ENCODE measurements around the gene SNTB2. TPM values are rescaled to one million over a fixed set of nuclear protein-coding genes. Genes with fewer than 3 reads are reported as not detected.

The SNTB2 gene
- total and polyA plus RNA-seq, 2 of the 8 experiments (the other 6 are each of a cell fraction or from before 2014, with no cell fraction given), result 6.0 to 16.1 TPM

DNA sequence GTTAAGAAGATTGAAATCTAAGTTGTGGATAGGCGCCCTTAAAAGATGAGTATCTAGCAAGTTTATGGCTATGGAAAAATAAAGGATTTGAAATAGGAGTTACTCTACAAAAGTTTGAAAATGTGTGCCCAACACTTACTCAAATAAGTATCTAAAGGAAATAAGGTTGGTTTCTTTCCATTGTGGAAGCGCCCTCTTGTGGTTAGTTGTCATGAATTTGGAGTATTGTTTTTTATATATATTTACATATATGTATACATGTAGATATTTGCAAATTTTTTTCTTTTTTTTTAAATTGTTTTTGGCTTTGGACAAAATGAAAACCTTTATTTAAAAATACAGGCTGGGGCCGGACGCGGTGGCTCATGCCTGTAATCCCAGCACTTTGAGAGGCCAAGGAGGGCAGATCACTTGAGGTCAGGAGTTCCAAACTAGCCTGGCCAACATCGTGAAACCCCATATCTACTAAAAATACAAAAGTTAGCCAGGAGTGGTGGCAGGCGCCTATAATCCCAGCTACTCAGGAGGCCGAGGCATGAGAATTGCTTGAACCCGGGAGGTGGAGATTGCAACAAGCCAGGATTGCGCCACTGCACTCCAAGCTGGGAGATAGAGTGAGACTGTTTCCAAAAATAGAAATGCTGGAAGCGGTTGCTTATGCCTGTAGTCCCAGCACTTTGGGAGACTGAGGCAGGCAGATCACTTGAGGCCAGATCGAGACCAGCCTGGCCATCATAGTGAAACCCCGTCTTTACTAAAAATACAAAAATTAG is 100.2 kb downstream of the SNTB2 start:
- no peak for TF ChIP-seq CBX8 (IDR thresholded peaks at IDR 0.05; ENCODE audit: borderline replicate concordance, low read depth, low read length)
- no peak for TF ChIP-seq SIN3A (conservative IDR thresholded peaks at IDR 0.05 in 1 of 2, IDR thresholded peaks at IDR 0.05 in 1 of 2; ENCODE audit: low read depth in 1 of 2, low read length in 2 of 2)
- TF ChIP-seq TBP (IDR thresholded peaks at IDR 0.05; ENCODE audit: low read depth, low read length), result no peak
- TF ChIP-seq NRF1 (IDR thresholded peaks at IDR 0.05; ENCODE audit: low read depth, low read length), result no peak
- TF ChIP-seq SP4 (IDR thresholded peaks at IDR 0.05; ENCODE audit: low read length), result no peak
- TF ChIP-seq, protein P1, sequence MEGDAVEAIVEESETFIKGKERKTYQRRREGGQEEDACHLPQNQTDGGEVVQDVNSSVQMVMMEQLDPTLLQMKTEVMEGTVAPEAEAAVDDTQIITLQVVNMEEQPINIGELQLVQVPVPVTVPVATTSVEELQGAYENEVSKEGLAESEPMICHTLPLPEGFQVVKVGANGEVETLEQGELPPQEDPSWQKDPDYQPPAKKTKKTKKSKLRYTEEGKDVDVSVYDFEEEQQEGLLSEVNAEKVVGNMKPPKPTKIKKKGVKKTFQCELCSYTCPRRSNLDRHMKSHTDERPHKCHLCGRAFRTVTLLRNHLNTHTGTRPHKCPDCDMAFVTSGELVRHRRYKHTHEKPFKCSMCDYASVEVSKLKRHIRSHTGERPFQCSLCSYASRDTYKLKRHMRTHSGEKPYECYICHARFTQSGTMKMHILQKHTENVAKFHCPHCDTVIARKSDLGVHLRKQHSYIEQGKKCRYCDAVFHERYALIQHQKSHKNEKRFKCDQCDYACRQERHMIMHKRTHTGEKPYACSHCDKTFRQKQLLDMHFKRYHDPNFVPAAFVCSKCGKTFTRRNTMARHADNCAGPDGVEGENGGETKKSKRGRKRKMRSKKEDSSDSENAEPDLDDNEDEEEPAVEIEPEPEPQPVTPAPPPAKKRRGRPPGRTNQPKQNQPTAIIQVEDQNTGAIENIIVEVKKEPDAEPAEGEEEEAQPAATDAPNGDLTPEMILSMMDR (IDR thresholded peaks at IDR 0.05; ENCODE audit: control extremely low read depth in 1 of 3, insufficient read depth in 1 of 3, low read depth in 1 of 3, low read length in 3 of 3), result peak in 2 of 3 experiments; percentile 10 to 25; a peak in 2 of 4 replicates
- TF ChIP-seq POU5F1 (IDR thresholded peaks at IDR 0.05; ENCODE audit: low read depth, low read length), result no peak
- no peak for TF ChIP-seq SP1 (IDR thresholded peaks at IDR 0.05; ENCODE audit: low read depth, low read length)
- H3K18ac ChIP-seq (ENCODE audit: extremely low read depth, low read length), result no peak overlapping the region
- no peaks in the 10 kb centered on the region for H3K79me2 ChIP-seq (ENCODE audit: control insufficient read depth in 1 of 2, insufficient read depth in 2 of 2, low read length in 2 of 2)
- no peak overlapping the region for H2BK5ac ChIP-seq (ENCODE audit: low read depth, low read length)
- H3K56ac ChIP-seq (replicated peaks; ENCODE audit: insufficient read length, low read depth, low read length), result no peak overlapping the region
- no peak overlapping the region for H4K8ac ChIP-seq (ENCODE audit: extremely low read depth, insufficient read depth, low read length)
- no peak overlapping the region for H2BK12ac ChIP-seq (ENCODE audit: low read depth, low read length)
- H3K36me3 ChIP-seq (ENCODE audit: control insufficient read depth in 2 of 4, insufficient read depth in 4 of 4, low read length in 3 of 4), result peaks cover 0 to 3% (median 1%) of the 10 kb centered on the region in 4 experiments; a peak in 2 of 8 replicates
- 82% methylated on average over 13 of the region's 13 CpGs; no CpG with 5 or more reads in 1 of the 2 experiments for WGBS, 2 experiments (ENCODE audit: extremely low coverage in 1 of 2, insufficient coverage in 1 of 2, insufficient read length in 1 of 2, insufficient replicate concordance in 2 of 2, low coverage in 1 of 2, low lambda C conversion rate in 2 of 2, missing lambda C conversion rate in 1 of 2)
- ChIA-PET CTCF (ENCODE audit: partially characterized antibody) (interaction anchor here (0.7 to 6.4 kb wide), 18 partner anchors 9 to 441 kb away, joined by 3 to 65 read pairs (median 4); no protein-coding TSS in a partner anchor), POLR2A (ENCODE audit: partially characterized antibody) (no interaction called here)
- no peaks in the 10 kb centered on the region for H4K20me1 ChIP-seq (replicated peaks in 1 of 2; ENCODE audit: control insufficient read depth in 1 of 2, insufficient read depth in 2 of 2, low read length in 2 of 2)
- H3K4me3 ChIP-seq (ENCODE audit: extremely low read depth in 1 of 4, insufficient read depth in 2 of 4, low read depth in 3 of 4, low read length in 4 of 4), result no peak overlapping the region
- no peak overlapping the region for H2AK5ac ChIP-seq (ENCODE audit: low read depth, low read length)
- no peak overlapping the region for H2BK120ac ChIP-seq (replicated peaks; ENCODE audit: low read depth, low read length)
- no peaks in the 10 kb centered on the region for H3K27me3 ChIP-seq (replicated peaks in 1 of 4; ENCODE audit: control insufficient read depth in 3 of 4, extremely low read depth in 1 of 4, insufficient read depth in 3 of 4, low read length in 3 of 4)
- H3K9me3 ChIP-seq (ENCODE audit: insufficient read depth in 2 of 2, low read depth in 1 of 2, low read length in 1 of 2), result no peaks in the 10 kb centered on the region
- H3K23ac ChIP-seq (ENCODE audit: insufficient read length), result no peak overlapping the region
- no peaks in the 10 kb centered on the region for H3K4me1 ChIP-seq (replicated peaks in 1 of 4; ENCODE audit: control insufficient read depth in 3 of 4, insufficient read depth in 4 of 4, low read length in 3 of 4)
- no peaks in the 10 kb centered on the region for H3K23me2 ChIP-seq (ENCODE audit: low read depth, low read length)
- DNase-seq (ENCODE audit: low read depth in 1 of 2, low spot score in 2 of 2) (no peak), FAIRE-seq (no peak)
- no peak overlapping the region for H3K4me2 ChIP-seq (ENCODE audit: insufficient read depth in 1 of 2, low read depth in 2 of 2, low read length in 2 of 2)
- no peak overlapping the region for H3K4ac ChIP-seq (replicated peaks; ENCODE audit: insufficient read length, low read depth, low read length)
- no peak overlapping the region for H4K91ac ChIP-seq (replicated peaks; ENCODE audit: insufficient read length, low read length)
- no peak overlapping the region for H3K27ac ChIP-seq (ENCODE audit: low read depth, low read length)
- H2BK20ac ChIP-seq (ENCODE audit: low read length), result no peak overlapping the region
- no peaks in the 10 kb centered on the region for H3K79me1 ChIP-seq (ENCODE audit: low read depth, low read length)
- H3K14ac ChIP-seq (ENCODE audit: insufficient read length), result no peak overlapping the region
- no peak overlapping the region for H2AFZ ChIP-seq (ENCODE audit: low read length)
- no peak overlapping the region for H4K5ac ChIP-seq (ENCODE audit: insufficient read length, low read depth, low read length)
- no peak overlapping the region for H3K9ac ChIP-seq (replicated peaks in 1 of 4; ENCODE audit: extremely low read depth in 1 of 4, low read depth in 3 of 4, low read length in 3 of 4)
- no peak overlapping the region for H2BK15ac ChIP-seq (ENCODE audit: low read length)
